ENCODE data around the gene RUSC2. TPM values are rescaled to one million over a fixed set of nuclear protein-coding genes. Genes with fewer than 3 reads are reported as not detected.

RUSC2 gene
- total and polyA plus RNA-seq, 2 donors = 17.2 to 42.5 TPM

Other genes starting within 250 kb of the RUSC2 start
- 6.8 TPM for gene TESK1, start 115.2 kb downstream of the RUSC2 start, total RNA-seq
- 52.9 TPM for gene TESK1, start 115.2 kb downstream of the RUSC2 start, polyA plus RNA-seq
- gene CD72, start 128.3 kb downstream of the RUSC2 start, total RNA-seq = 1.5 TPM
- 1.6 TPM for gene CD72, start 128.3 kb downstream of the RUSC2 start, polyA plus RNA-seq
- gene SIT1, start 160.8 kb downstream of the RUSC2 start, total RNA-seq = 0.48 TPM
- gene SIT1, start 160.8 kb downstream of the RUSC2 start, polyA plus RNA-seq = 0.60 TPM
- 99,097 TPM for gene RMRP, start 167.9 kb downstream of the RUSC2 start, total RNA-seq
- not detected for gene RMRP, start 167.9 kb downstream of the RUSC2 start, polyA plus RNA-seq
- 10.7 TPM for gene CCDC107, start 168.2 kb downstream of the RUSC2 start, total RNA-seq
- 71.5 TPM for gene CCDC107, start 168.2 kb downstream of the RUSC2 start, polyA plus RNA-seq
- gene ARHGEF39, start 175.1 kb downstream of the RUSC2 start, total RNA-seq = 4.7 TPM
- gene ARHGEF39, start 175.1 kb downstream of the RUSC2 start, polyA plus RNA-seq = 1.1 TPM
- 0.37 TPM for gene CA9, start 183.8 kb downstream of the RUSC2 start, total RNA-seq
- gene CA9, start 183.8 kb downstream of the RUSC2 start, polyA plus RNA-seq = 1.8 TPM
- gene TPM2, start 199.8 kb downstream of the RUSC2 start, total RNA-seq = 907 TPM
- gene TPM2, start 199.8 kb downstream of the RUSC2 start, polyA plus RNA-seq = 7,869 TPM
- gene TLN1, start 242.1 kb downstream of the RUSC2 start, total RNA-seq = 154 TPM
- 533 TPM for gene TLN1, start 242.1 kb downstream of the RUSC2 start, polyA plus RNA-seq
- 28.2 TPM for gene CREB3, start 242.6 kb downstream of the RUSC2 start, total RNA-seq
- 50.0 TPM for gene CREB3, start 242.6 kb downstream of the RUSC2 start, polyA plus RNA-seq